HG03159 (cell line): ENCODE results near the gene BLOC1S1.

Source experiments
- ATAC-seq: cut with Tn5 transposase; IDR thresholded peaks from one replicate; pipeline ENCODE4 v1.9.1; 2021; ENCODE audit warnings: mild to moderate bottlenecking, moderate library complexity; ENCODE audit not compliant: unreplicated experiment

Gene BLOC1S1

DNA sequence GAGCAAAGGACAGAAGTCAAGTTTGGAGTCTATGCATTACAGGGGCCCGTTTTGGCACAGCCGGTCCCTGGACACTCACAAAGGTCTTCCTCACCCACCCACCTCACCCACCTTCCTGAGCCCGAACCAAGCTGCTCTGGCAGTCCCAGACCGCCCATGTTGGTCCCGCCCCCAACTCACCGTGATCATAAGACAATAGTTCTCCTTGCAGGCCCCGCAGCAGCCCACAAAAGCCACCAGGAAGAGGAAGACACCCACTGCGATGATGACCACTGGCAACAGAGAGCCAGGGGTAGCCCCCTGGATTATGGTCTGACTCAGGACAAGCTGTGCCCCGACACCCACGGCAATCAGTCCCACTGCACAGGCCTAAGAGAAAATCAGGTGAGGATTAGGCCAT, 11.1 kb downstream of the BLOC1S1 start:
- no peak for ATAC-seq

DNA sequence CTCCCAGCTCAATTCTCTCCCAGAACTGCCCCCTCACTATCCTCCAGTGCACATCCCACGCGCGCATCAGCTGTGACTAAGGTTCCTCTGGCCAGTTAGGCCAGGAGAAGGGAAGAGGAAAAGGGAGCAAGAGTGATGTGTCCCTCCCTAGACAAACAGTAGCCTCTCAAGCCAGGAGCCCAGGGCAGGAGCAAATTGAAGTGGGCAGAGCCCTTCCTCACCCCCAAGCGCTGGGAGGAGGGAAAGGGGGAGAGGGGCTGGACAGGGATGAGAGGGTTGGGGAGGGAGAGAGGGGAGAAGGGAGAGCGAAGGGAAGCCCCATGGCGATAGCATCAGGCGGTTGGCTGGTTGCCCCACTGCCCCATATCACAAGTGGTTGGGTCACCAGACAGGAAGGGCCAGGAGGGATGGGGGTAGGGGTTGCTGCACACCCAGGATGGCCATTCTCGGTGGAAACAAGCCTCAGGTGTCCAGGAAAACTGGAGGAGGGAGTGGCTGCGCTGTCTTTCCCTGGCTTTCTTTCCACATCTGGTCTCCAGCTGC, 11.9 kb downstream of the BLOC1S1 start:
- ATAC-seq, result no peak

DNA sequence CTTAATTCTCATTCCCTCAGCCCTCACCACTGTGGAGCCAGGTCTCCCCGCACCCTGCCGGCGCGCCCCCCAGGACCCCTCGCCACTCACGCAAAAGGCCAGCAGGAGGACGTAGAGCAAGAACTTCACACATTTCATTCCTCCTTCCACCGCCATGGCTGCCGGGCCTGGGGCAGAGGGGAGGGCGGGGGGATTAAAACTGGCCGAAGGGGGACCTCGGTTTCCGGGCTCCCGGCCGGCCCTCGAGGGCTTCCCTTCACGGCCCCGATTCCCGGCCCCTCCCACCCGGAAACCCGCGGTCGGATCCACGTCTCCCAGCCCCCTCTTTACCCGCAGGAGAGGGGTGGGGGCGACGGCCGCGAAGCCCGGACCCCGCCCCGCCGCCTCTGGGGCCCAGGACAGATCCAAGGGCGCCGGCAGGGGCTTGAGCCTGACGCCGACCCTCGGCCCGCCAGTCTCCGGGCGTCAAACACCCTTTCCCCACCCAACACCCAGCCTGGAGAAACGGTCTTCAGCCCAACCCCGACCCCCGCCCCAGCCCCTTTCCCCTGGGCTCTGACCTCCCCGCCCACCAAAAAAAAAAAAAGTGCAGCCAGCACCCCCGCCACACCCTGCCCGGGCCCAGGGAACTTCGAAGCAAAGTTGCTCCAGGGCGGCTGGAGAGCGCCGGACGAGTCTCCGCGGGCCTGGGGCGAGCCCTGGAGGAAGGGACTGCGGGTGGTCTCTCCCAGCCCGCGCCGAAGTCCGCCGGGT, 12.5 kb downstream of the BLOC1S1 start:
- ATAC-seq, result peak; percentile 10

DNA sequence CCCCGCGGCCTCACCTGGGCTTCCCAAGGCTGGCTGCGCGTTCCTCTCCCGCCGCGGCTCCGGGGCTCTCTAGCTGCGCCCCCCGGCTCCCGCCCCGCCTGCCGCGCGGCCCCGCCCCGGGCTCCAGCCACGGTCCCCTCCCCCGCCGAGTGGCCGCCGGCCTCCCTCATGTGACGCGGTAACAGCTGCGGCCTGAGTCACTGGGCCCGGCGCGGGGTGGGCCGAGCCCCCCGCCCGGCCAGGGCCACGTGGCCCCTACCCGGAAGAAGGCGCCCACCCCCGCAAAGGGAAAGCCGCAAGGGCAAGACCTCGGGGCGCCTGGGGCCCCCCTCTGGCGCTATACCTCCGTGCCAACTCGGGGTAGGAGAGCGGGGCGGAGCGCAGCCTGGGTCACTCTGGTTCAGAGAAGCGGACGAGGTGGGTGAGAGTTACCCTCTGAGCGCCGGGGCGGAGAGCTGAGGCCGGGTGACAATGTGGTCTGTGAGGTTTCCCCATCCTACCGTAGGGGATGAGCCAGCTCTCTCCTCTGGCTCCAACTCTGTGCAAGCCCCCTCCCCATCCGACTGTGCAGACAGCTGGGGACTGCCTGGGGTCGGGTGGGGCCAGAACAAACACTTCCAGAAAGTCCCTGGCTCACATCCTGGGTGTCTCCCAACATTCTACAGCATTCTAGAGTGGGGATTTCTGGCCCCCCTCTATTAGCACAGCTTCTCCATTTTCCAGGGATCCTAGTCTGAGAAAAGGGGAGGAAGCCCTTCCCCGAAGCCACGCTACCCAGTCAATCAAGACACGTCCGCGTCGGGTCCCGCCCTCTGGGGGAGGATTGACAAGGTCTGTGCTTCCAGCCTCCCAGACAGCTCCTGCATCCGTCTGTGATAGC, 13.3 kb downstream of the BLOC1S1 start, which contains the start of gene CD63:
CD63 (minus strand) TSS at position 71 of the 880 bp plus-strand sequence. CDS start 668 bp downstream, outside the sequence.
- peak; percentile 61 for ATAC-seq

DNA sequence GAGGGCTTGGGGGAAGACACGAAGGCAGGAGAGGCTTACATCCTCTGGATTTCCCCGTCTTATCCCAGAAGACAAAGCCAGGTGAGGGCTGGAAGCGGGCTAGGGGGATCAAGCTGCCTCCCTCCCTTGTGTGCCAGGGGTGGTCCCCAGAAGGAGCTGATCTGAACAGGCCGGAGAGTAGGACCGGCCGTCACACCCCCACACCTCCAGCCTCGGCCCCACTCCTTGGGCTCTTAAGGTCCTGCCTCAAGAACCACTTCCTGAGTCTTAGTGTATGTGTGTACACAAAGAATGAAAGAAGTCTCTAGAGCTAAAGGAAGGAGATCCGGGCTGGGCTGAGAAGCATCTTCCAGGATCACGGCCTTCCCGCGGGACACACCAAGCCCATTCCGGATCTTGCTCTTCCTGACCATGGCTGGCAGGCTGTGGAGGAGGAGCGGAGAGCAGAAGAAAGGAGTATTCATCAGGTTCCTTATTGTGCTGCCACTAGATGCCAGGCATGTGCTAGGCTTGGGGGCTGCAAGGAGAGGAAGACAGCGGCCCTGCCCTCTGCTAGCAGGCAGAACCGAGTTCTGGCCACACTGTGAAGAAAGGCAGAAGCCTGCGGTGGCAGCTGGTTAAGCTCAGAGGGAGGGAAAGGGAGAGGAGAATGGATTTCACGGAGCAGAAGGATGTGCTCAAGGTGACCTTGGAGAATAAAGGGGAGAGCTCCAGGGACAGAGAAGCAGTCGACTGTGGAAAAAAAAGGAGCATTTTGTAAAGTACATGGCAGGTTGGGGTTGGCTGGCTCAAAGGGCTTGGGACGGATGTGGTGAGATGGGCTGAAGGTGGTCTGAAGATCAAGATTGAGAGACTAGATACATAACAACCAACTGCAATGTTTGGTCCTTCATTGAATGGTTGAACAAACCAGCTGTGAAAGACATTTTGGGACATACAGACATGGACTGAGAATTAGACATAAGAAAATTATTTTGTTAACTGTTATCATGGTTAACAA, 14.3 kb downstream of the BLOC1S1 start:
- ATAC-seq, result peak; percentile 39

DNA sequence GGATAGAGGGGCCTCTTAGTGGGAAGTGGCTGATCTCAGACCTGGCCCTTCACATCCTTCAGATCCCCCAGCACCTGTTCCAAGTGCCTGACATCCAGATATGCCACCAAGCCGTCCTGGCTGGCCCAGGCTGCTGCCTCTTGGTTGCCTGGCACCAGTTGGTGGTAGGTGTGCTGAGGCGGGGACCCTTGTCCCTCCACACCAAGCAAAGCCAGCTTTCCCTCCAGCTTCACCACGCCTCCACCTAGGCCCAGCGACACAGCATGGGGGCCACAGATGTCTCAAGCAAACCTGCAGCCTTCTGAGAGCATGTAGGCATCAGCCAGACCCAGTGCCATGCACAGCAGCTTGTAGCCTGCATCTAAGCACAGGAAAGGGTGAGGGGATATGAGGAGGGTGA, 16.4 kb downstream of the BLOC1S1 start:
- ATAC-seq, result no peak

DNA sequence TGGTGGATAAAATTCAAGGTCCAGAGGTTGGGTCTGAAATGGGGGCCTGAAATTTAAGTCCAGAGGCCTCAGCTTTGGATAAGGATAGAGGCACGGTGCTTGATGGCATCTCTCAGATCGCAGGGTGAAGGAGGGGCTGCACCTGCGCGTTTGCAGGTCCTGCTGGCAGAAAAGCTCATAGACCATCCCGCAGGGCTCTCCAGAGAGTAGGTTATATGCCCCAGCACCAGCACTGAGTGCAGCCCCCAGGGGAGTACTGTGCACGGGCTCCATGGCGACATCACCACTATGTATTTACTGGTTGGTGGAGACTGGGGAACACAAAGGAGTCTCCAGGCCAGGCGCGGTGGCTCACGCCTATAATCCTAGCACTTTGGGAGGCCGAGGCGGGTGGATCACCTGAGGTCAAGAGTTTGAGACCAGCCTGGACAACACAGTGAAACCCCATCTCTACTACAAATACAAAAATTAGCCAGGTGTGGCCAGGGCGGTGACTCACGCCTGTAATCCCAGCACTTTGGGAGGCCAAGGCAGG, 17.2 kb downstream of the BLOC1S1 start:
- no peak for ATAC-seq

DNA sequence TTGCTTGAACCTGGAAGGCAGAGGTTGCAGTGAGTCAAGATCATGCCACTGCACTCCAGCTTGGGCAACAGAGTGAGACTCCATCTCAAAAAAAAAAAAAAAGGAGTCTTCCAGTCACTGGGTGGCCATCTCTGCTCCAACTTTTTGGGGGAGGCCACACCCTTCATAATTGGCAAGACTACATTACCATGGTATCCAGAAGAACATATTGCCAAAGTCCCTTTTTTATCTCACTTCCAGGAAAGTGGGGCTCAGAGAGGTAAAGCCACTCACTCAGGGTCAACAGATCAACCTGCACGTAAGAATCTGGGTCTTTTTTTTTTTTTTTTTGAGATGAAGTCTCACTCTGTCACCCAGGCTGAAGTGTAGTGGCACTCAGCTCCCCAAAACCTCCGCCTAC, 18.0 kb downstream of the BLOC1S1 start:
- ATAC-seq, result no peak

DNA sequence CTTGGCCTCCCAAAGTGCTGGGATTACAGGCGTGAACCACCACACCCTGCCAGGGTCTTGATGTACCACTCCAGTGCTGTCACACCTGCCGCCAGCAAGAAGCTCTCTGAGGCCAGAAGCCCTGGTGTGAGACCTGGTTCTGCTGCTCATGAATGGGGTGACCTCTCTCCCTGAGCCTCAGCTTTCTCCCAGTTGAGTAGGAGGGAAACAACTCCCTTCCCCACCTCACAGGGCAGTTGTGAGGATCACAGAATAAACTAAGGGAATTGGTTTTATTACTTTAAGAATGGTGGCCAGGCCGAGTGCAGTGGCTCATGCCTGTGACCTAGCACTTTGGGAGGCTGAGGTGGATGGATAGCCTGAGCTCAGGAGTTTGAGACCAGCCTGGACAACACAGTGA, 18.7 kb downstream of the BLOC1S1 start:
- ATAC-seq, result no peak

DNA sequence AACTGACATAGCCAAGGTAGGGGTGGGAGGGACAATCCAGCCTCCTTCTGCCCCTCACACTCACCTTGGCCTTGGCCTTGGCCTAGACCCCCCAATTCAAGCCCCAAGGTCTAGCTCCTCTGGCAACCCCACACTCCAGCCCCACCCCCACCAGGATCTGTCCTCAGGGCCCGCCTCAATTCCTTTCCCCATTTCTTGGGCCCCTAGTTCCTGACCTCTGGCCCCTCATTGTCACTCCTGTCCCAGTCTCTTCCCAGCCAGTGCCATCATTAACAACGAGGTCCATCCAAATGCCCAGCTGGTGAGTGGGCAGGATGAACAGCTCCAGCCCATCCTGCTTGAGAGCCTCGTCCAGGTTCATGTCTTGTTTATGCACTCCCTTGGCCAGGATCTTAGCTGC, 20.2 kb downstream of the BLOC1S1 start:
- no peak for ATAC-seq

DNA sequence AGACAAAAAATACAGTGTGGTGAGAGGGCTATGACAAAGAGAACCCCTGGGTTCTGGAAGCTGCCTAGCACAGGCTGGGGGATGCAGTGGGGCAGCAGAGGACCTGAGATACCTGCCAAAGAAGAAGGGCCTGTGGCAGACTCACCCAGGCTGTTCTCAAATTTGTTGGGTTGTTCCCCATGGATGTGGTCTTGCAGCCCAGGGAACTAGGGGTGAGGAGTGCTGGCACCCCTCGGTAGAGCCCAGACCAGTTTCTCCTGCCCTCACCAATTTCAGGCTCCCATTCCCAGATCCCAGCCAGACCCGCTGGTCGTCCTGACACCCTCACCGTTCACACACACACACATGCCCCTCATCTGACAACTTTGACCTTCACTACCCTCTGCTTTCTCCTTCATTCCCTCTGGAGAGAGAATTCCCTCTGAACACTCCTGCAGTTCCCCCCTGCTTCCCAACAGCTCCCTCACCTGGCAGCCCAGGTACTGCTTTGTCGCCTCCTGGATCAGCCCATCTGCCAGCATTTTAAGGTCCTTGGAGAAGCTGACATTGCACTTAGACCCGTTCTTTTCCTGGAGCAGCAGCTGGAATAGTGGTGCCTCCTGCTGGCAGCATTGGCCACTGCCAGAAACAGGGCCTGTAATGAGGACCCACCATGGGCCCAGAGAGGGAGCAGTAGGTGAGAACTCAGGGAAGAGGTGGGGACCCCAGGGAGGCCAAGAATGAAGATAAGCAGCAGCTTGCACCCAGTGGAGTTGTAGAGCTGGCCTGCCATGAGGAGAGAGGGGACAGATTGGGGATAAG, 21.1 kb downstream of the BLOC1S1 start:
- no peak for ATAC-seq

DNA sequence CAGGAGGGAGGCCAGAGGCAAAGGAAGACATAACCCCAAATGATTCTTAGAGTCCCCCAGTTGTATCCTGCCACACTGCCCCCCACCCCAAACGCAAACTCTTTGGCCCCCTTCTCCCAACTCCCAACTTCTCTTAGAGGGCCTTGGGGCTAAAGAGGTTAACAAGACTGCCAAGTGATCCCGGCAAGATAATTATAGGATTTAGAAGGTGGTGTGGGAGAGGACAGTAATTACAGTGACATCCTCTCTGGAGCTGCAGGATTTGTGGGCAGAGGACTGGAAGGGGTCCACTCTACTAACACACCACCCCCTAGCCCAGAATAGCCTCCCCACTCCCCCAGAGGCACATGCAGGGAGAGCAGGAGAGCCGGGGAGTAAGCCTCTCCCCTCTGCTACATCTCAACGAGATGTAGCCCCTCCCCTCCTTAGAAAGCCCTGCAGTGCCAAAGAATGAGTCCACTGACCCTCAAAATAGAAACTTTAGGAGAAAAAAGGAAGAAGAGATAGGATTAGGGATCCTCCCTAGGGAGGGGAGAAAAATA, 21.8 kb downstream of the BLOC1S1 start:
- no peak for ATAC-seq

DNA sequence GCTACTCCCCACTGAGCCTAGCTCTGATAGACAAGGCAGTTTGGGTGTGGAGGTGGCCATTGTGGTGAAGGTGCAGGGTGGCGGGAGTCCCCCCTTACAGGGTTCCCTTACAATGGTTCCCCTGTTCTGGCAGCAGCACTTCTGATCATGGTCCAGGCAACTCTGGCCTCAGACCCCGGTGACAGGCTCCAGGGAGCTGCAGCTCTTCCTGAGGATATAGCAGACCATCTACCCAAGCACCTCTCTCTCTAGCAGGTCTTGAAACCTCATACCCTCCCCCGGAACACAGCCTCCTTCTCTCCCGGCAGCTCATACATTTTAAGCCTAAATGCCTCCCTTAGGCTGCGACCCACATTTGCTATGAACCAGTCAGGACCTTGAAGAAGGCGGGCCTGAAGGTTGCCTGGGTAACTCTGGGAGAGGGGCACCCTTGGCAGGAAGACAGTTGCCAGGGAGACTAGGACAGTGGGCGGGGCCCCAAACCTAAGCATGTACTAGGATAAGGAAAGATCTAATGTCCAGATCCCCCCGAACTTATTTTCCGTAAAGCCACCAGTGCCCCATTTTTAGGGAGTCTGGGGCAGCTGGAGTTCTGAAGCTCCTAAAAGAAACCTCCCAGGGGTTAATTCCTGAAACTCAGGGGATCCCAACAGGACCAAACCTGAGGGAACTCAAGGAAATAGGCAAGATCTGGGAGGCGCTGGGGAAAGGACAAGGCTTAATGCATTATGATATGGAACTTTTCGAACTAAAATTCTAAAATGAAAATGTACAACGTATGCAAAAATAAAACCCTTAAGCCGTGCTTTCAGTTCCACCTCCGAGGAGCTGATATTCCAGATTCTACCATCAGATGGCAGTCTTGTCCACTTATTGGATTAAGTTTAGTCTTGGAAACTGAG, 22.5 kb downstream of the BLOC1S1 start:
- ATAC-seq, result peak; percentile 81

DNA sequence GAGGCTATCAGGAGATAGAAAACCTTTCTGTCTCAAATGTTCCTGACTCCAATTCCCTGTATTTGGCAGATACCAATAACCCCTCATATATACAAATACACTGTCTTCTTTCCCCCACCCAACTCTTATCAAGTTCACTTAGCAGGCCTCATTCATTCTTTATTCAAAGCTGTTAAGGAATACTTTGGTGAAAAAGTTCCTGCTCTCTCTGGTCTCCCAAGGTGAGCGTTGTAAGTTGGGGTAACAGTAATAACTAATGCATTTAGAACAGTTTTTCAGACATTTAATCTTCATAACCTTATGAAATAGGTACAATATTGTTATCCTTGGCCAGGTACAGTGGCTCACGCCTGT, 23.2 kb downstream of the BLOC1S1 start:
- ATAC-seq, result no peak

DNA sequence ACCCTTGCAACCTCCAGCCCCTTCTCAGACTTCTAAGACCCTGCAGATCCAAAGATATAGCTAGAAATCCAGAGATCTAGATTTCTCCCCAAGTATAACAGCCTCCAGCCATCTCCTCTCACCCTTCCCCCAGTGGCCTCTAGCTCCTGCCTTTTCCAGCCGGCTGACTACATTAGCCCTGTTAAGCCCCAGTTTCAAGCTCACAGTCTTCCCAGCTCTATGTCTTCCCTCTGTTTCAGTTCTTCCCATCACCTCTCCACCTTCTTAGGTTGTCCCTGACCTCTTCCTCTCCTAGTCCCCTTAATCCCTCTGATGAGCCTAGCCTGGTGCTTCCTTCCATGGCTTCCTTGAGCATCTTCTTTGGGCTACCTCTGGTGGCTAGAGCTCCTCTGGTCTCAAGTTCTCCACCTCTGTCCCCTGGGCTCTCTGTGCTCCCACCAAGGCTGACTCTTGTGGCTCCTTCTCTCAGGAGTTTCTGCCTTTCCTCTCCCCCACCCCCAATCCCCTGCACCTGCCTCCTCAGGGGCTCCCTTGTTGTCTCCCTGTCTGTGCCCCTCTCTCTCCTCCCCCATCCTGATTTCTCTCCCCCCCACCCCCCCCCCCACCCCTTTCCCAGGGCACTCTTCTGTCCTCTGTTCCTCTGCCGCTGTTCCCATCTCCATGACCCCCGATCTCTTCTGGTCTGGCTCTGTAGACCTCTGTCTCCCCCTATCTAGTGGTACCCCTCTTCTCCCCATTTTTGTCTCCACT, 26.3 kb downstream of the BLOC1S1 start:
- no peak for ATAC-seq

DNA sequence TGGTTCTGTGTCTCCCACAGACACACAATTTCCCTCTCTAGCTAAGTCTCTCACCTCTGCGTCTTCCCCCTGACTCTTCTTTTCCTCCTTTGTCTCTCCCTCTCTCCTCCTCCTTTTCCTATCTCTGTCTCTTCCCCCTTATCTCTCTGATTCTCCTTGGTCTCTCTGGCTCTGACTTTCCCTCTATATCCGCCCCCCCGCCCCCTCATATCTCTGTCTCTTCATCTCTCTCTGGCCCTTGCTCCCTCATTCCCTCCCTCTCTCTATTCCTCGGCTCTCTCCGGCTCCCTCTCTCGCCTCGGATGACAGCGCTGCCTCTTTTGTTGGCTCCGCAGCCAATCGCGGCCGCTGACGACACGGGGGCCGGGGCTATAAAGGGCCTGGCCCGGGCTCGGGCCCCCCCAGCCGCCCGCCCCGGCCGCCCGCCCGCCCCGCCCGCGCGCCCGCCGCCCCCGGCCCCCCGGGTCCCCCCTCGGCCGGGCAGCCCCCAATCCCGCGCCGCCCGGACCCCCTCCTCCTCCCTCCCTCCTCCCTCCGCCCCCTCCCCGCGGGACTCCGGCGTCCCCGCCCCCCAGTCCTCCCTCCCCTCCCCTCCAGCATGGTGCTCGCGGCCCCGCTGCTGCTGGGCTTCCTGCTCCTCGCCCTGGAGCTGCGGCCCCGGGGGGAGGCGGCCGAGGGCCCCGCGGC, 27.0 kb downstream of the BLOC1S1 start, which contains the start of gene GDF11:
GDF11 (plus strand) TSS at position 404 of the 687 bp plus-strand sequence; CDS start at position 599, 195 bp downstream.
- peak; percentile 23 for ATAC-seq
